Stimulated activated CD8-positive, alpha-beta memory T cell treated with anti-CD3 and anti-CD28 coated beads, Interleukin-15, amount 100 ng/mL, for 48 hours (primary cell): Measurements from ENCODE around the gene FXR1.
A peak's percentile ranks its signal among the peaks of the same experiment; 100 is the strongest.
"Not testable (repeated sequence)": the region's sequence is repeated elsewhere in the genome, so short reads cannot be mapped to it uniquely, and the experiment has no call there.

Experiments used
- DNase-seq, 2 donors: peaks; one replicate each; pipeline ENCODE4 v3.0.0-alpha.2; 2020; ENCODE audit warnings: low read depth in 2 of 2

The FXR1 gene

GRCh38 chr3:180934638-180935037 is 22.2 kb downstream of the FXR1 start:
- DNase-seq: no peak

GRCh38 chr3:180940826-180941225 is 28.4 kb downstream of the FXR1 start:
- DNase-seq: no peak

DNA sequence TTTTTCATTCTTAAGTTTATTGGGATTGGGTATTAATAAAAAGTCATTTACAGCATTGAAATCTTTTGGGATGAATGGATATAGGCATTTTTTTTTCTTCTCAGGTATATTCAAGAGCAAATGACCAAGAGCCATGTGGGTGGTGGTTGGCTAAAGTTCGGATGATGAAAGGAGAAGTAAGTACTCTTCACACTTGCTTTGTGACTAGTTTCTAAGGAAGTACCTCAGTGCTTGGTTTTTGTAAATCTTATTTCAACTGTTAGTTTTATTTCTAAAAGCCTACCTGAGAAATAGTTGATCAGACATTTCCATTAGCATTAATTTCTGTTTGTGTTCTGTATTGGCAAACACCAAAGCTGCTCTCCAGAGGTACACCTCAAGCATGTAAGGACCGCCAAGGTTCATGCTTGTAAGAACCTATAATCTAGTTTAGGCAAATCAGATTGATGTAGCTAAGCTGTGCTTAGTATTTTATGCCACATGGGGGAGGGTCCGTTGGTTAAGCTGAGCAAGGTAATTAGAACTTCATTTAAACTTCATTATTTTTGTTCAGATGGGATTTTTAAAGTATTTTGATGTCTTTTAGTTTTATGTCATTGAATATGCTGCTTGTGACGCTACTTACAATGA is 35.4 kb downstream of the FXR1 start:
- DNase-seq: no peak

DNA sequence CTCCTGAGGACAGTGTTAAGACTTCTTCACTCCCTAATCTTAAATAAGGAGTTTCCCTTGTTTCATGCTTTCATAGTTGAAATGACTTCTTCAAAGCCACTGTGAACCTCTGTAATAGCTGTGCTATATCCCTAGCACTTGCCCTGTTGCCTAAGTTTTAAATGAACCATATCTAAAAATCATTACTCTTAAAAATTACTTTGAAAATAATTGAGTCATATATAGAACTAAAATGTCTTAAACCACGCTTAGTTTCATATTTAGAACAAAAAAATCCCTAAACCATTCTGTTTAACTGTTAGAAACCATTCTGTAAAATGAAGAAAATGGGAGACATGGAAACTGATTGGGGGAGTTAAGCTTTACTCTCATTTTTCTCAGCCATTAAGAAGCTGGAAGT is 47.2 kb downstream of the FXR1 start:
- no peak for DNase-seq

GRCh38 chr3:180961087-180961486 is 48.6 kb downstream of the FXR1 start:
- DNase-seq: no peak

GRCh38 chr3:180961552-180961951 is 49.1 kb downstream of the FXR1 start:
- no peak for DNase-seq

GRCh38 chr3:180962530-180962929 is 50.1 kb downstream of the FXR1 start:
- no peak for DNase-seq

GRCh38 chr3:180970931-180971330 is 58.5 kb downstream of the FXR1 start:
- no peak for DNase-seq

DNA sequence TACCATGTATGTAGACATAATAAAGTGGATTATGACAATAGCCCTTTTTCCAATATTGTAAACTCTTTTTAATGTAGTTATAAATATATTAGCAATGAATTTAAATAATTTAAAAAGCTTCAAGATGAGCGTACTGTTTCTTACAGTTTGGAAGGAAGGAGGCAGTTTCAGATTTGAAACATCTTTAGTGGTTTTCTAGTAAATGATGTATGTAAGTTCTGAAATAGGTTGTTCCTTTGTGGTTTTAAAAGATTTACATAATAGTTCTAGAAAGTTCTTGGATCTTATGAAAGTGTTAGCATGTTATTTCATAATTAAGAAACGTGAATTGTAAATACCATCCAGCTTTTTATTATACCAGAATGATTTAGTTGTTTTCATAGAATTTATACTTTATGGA is 61.1 kb downstream of the FXR1 start:
- DNase-seq: no peak

DNA sequence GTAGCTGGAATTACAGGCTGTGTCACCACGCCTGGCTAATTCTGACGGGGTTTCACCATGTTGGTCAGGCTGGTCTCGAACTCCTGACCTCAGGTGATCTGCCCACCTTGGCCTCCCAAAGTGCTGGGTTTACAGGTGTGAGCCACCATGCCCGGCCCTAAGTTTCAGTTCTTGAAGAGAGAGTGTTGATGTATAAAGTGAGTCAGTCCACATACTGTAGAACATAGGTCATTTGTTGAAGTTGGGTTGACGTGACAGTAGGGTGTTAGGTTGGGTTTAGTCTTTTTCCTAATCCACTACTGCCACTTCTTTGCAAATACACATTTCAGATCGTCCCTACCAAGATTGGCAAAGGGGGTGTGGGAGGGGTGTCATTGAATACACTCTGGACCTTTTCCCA is 61.8 kb downstream of the FXR1 start:
- DNase-seq: no peak

GRCh38 chr3:180977498-180977897 is 65.0 kb downstream of the FXR1 start:
- no peak for DNase-seq

- DNase-seq: no peak
Observed at GRCh38 chr3:180979961-180980360, 67.5 kb downstream of the FXR1 start.

GRCh38 chr3:180980611-180981010 is 68.1 kb downstream of the FXR1 start:
- no peak for DNase-seq

- no peak for DNase-seq
Observed at GRCh38 chr3:180981912-180982311, 69.4 kb downstream of the FXR1 start.

- no peak for DNase-seq
Observed at GRCh38 chr3:180983136-180983535, 70.7 kb downstream of the FXR1 start.

- DNase-seq: not testable (repeated sequence)
Observed at GRCh38 chr3:180986366-180986765, 73.9 kb downstream of the FXR1 start.

DNA sequence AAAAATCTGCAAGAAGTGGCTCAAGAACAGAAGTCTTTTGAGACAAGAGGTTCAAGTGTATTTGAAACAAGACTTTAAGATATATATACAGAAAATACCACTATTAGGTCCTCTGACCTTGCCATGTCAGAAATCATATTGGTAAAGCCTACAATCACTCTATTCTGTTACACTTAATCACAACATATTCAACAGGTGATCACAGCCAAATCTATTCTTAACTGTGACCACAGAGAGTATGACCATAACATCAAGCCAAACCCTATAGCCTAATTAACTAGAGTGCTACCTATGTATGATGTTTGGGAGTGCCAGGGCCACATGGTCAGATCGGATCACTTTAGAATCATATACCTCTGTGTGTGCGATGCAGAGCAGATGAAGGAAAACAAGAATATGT is 74.9 kb downstream of the FXR1 start:
- DNase-seq: no peak

DNA sequence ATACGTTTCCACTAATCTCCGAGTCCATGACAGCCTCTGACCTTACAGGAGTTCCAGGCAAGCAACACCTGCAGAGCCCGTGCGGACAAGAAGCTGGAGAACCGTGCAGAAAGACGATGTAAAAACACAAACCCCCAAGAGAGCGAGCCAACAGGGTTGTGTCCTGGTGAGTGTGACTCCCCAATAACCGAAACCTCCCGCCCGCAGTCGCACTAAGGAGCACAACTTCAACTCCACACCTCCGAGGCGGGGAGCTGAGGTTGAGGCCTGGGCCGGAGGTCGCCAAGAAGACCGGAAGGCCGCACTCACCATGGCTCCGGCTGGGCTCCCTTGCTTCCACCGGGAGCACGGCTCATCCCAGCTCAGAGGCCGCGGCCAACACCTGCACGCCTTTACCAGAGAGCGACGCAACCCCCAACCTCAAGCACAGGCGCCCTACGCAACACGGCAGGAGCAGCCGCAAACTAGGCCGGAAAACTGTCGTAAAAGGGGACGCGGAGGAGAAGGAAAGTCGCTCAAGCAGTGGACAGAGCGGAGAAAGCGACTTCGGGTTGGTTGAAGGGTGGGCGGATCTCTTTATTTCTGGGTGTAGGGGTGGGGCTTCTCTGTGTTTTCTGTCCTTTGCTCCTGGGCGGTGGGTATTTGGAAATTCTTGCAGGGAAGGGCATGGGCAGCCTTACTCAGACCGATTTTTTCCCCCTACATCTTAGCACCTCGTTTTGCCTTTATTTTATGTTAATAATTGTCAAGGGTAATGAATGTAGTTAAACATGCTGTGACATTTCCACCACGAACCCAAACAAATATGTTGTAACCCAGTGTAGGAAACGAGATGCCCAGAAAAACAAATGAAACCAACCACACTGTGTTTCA is 77.1 kb downstream of the FXR1 start, which contains the start of gene DNAJC19:
DNAJC19 (minus strand) TSS at position 446 of the 873 bp plus-strand sequence; CDS start at position 312, 134 bp downstream.
- DNase-seq: peak; percentile 76 to 85

DNA sequence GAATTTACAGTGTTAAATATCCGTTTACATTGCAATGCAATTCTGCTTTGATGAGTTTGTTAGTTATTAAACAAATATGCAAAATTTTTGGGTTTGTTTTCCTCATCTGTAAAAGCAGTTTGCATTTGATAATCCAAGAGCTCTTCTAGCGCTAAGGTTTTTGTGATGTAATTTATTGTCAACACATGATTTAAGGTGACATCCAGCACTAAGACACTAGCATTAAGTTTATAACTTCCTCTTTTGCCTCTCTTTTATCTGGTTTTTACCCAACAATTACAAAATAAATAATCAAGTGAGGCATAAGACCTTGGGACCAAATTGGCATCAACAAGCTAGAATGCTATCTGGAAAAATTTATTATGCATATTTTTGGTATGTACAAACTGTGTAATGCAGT is 78.0 kb downstream of the FXR1 start:
- no peak for DNase-seq

DNA sequence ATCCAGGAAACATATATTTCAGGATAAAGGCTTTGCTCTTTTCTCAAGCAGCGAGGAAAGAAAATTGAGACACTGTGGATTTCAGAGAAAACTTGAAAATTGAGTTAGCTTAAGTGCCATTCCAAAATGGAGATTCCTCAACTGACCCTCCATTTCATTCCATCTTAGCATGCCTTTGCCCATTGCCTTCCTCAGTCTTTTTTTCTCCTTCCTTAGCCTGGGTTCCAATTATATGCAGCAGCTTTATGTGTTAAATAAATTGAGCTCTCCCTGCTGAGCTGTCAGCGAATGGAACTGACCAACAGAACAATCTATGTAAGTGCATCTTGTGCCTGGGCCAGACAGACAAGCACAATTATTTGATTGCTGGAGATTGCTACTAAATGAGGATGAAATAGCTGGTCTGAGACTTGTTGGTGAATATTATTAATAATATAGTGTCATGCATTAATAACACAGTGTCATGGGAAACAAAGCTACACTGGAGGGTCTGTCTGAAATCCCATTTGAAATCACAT is 84.0 kb downstream of the FXR1 start:
- DNase-seq: no peak

GRCh38 chr3:181002331-181002730 is 89.9 kb downstream of the FXR1 start:
- not testable (repeated sequence) for DNase-seq

DNA sequence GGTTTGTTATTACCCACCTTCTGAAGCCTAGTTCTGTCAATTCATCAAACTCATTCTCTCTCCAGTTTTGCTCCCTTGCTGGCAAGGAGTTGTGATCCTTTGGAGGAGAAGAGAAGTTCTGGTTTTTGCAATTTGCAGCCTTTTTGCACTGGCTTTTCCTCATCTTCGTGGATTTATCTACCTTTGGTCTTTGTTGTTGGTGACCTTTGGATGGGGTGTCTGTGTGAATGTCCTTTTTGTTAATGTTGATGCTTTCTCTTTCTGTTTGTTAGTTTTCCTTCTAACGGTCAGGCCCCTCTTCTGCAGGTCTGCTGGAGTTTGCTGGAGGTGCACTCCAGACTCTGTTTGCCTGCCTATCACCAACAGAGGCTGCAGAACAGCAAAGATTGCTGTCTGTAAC is 91.0 kb downstream of the FXR1 start:
- DNase-seq: not testable (repeated sequence)

DNA sequence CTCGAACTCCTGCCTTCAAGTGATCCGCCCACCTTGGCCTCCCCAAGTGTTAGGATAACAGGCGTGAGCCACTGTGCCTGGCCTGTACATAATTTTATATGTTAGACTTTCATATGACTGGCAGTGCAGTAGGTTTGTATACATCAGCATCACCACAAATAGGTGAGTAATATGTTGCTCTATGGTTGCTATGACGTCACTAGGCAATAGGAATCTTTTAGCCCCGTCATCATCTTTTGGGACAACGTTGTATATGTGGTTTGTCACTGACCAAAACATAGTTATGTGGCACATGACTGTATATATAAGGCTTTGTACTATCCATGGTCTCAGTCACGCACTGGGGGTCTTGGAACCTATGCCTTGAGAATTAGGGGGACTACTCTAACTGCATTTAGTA is 94.1 kb downstream of the FXR1 start:
- DNase-seq: no peak
